Endodermal cell (in vitro differentiated cells): ENCODE measurements around the gene SHKBP1. TPM values are rescaled to one million over a fixed set of nuclear protein-coding genes. Genes with fewer than 3 reads are reported as not detected.

Experiments used
- DNase-seq: peaks from one replicate; pipeline ENCODE4 v3.0.0-alpha.2; 2017
- H3K27ac ChIP-seq: 2 replicates; pipeline ENCODE4 v1.5.1; 2013; ENCODE audit warnings: mild to moderate bottlenecking, low read depth, low read length, moderate library complexity
- H3K27me3 ChIP-seq: 2 replicates; pipeline ENCODE4 v1.6.1; 2013; ENCODE audit warnings: mild to moderate bottlenecking, low read length, moderate library complexity; ENCODE audit not compliant: insufficient read depth, control insufficient read depth, poor library complexity, severe bottlenecking
- H3K36me3 ChIP-seq: 2 replicates; pipeline ENCODE4 v1.7.0; 2013; ENCODE audit warnings: mild to moderate bottlenecking, low read length, moderate library complexity; ENCODE audit not compliant: control insufficient read depth, insufficient read depth
- H3K4me1 ChIP-seq: one replicate; pipeline ENCODE4 v1.7.0; 2013; ENCODE audit warnings: low read length; ENCODE audit not compliant: control insufficient read depth, insufficient read depth
- H3K4me3 ChIP-seq: 2 replicates; pipeline ENCODE4 v1.5.1; 2013; ENCODE audit warnings: mild to moderate bottlenecking, low read length, moderate library complexity
- H3K9ac ChIP-seq: 2 replicates; pipeline ENCODE4 v1.6.1; 2013; ENCODE audit warnings: mild to moderate bottlenecking, low read length, moderate library complexity; ENCODE audit not compliant: poor library complexity, severe bottlenecking; ENCODE audit errors: extremely low read depth
- H3K9me3 ChIP-seq: 2 replicates; pipeline ENCODE4 v1.6.1; 2013; ENCODE audit warnings: mild to moderate bottlenecking, low read length, moderate library complexity; ENCODE audit not compliant: control insufficient read depth
- H3K27ac Mint-ChIP-seq: 2 replicates; pipeline ENCODE4 v1.8.0; 2020; ENCODE audit warnings: mixed read lengths
- H3K27me3 Mint-ChIP-seq: 2 replicates; pipeline ENCODE4 v1.8.0; 2021; ENCODE audit warnings: mild to moderate bottlenecking, mixed read lengths; ENCODE audit not compliant: insufficient read depth
- H3K36me3 Mint-ChIP-seq: 2 replicates; pipeline ENCODE4 v1.8.0; 2020; ENCODE audit warnings: low read depth, mixed read lengths
- H3K4me1 Mint-ChIP-seq: 2 replicates; pipeline ENCODE4 v1.8.0; 2020; ENCODE audit warnings: mixed read lengths
- H3K4me3 Mint-ChIP-seq: 2 replicates; pipeline ENCODE4 v1.8.0; 2020; ENCODE audit warnings: mild to moderate bottlenecking, moderate library complexity, mixed read lengths
- H3K9me3 Mint-ChIP-seq: 2 replicates; pipeline ENCODE4 v1.8.0; 2020; ENCODE audit warnings: mild to moderate bottlenecking, mixed read lengths
- WGBS, 2 experiments: methylation state at CpG; one replicate each; pipeline versions ENCODE4 v1.1.5 to v1.1.7; 2013; ENCODE audit warnings: missing lambda C conversion rate in 2 of 2, mixed read lengths in 1 of 2; ENCODE audit not compliant: insufficient coverage in 1 of 2, insufficient read length in 1 of 2; 5-methylcytosine and 5-hydroxymethylcytosine counted together
- total RNA-seq, 2 donors: library from RNA; stranded (reverse); fragmentation: NEBNext Ultra II Directional in 1 of 2; extraction: Animal tissue kit (Norgen Biotek cat#: 25700) in 1 of 2; gene quantifications; 2 replicates in 1 of 2; 3 replicates in 1 of 2; pipeline ENCODE4 v1.2.1, GENCODE V29; 2021
- TF ChIP-seq, protein P1 (sequence below): fragments of 200-600 bp; sonication (generic); conservative IDR thresholded peaks from 2 replicates; pipeline ENCODE4 v1.5.0; 2021; ENCODE audit warnings: antibody characterized with exemption, mild to moderate bottlenecking

SHKBP1 gene
- total RNA-seq, 2 donors from 2014 or later, result 110 TPM

DNA sequence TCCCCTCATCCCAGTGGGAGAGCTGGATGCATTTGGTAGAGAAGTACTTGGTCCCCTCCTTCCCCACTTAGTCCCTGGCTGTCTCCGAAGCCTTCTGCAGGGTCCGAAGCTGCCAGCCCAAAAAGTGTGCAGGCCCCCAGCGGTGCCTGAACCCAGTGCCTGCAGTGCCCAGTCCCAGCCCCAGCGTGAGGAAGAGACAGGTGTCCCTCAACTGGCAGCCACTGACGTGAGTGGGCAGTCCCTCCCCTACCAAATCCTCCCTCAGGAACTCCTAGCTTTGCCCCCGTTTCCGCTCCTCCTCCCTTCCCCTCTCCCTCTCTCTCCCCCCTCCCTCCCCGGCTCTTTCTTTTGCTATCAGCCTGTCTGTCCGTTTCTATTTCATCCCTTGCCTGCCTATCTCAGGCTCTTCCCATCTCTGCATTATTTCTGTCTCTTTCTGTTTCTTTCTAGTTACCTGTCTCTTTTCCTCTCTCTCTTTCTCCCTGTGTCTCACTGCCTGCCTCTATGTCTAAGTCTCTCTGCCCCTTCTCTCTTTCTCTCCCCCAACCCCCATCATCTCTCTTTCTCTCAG, 22.7 kb downstream of the SHKBP1 start:
- peaks cover 12% of the 10 kb centered on the region for H3K4me1 ChIP-seq
- H3K4me3 ChIP-seq, result no peak overlapping the region
- TF ChIP-seq, protein P1, sequence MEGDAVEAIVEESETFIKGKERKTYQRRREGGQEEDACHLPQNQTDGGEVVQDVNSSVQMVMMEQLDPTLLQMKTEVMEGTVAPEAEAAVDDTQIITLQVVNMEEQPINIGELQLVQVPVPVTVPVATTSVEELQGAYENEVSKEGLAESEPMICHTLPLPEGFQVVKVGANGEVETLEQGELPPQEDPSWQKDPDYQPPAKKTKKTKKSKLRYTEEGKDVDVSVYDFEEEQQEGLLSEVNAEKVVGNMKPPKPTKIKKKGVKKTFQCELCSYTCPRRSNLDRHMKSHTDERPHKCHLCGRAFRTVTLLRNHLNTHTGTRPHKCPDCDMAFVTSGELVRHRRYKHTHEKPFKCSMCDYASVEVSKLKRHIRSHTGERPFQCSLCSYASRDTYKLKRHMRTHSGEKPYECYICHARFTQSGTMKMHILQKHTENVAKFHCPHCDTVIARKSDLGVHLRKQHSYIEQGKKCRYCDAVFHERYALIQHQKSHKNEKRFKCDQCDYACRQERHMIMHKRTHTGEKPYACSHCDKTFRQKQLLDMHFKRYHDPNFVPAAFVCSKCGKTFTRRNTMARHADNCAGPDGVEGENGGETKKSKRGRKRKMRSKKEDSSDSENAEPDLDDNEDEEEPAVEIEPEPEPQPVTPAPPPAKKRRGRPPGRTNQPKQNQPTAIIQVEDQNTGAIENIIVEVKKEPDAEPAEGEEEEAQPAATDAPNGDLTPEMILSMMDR, result no peak
- Mint-ChIP-seq H3K36me3 (no peaks in the 10 kb centered on the region), H3K27ac (no peak overlapping the region), H3K27me3 (peaks cover 77% of the 10 kb centered on the region), H3K4me1 (peaks cover 17% of the 10 kb centered on the region), H3K4me3 (no peak overlapping the region), H3K9me3 (peaks cover 3% of the 10 kb centered on the region)
- no peaks in the 10 kb centered on the region for H3K36me3 ChIP-seq
- WGBS, 2 experiments, result 17 to 23% methylated on average over 7 to 9 of the region's 9 CpGs
- no peaks in the 10 kb centered on the region for H3K9me3 ChIP-seq
- peak; percentile 57 for DNase-seq
- no peak overlapping the region for H3K9ac ChIP-seq
- H3K27me3 ChIP-seq, result peaks cover 56% of the 10 kb centered on the region
- no peak overlapping the region for H3K27ac ChIP-seq

DNA sequence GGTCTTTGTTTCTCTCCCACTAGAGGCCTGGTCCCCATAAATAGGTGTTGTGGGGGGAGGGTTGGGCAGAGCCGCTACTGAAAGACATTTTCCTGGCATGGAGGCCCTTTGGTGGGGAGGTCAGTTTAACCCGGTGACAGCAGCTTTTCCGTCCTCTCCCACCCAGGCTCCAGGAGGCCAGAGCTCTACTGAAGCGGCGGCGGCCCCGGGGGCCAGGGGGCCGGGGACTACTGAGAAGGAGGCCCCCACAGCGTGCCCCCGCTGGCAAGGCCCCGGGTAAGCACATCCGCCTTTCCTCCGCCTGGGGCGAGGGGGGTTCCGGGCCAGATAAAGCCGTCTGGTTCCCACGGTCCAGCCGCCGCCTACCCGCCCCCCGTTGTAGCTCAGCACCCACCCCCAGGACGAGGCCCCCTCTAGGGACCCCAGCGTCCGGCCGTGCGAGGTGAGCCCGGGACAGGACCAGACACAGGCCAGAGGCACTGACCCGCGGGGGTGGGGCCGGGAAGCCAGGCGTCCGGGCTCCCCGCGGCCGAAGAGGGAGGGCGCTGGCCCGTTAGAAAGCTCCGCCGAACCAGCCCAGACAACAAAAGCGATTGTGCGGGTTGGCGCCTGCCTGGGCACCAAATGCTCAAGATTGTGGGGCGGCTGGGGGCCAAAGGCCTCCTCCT, 23.4 kb downstream of the SHKBP1 start:
- Histone ChIP-seq H3K27ac (no peak overlapping the region), H3K9me3 (no peaks in the 10 kb centered on the region), H3K27me3 (peaks cover 62% of the 10 kb centered on the region), H3K4me3 (no peak overlapping the region), H3K9ac (no peak overlapping the region), H3K36me3 (no peaks in the 10 kb centered on the region), H3K4me1 (peaks cover 12% of the 10 kb centered on the region)
- Mint-ChIP-seq H3K27me3 (peaks cover 77% of the 10 kb centered on the region), H3K4me3 (peak overlapping the region; percentile 43), H3K9me3 (peaks cover 3% of the 10 kb centered on the region), H3K4me1 (peaks cover 17% of the 10 kb centered on the region), H3K36me3 (no peaks in the 10 kb centered on the region), H3K27ac (no peak overlapping the region)
- DNase-seq, result peak; percentile 51
- WGBS, 2 experiments, result 21 to 29% methylated on average over 14 to 42 of the region's 43 CpGs
- TF ChIP-seq, protein P1, result no peak

DNA sequence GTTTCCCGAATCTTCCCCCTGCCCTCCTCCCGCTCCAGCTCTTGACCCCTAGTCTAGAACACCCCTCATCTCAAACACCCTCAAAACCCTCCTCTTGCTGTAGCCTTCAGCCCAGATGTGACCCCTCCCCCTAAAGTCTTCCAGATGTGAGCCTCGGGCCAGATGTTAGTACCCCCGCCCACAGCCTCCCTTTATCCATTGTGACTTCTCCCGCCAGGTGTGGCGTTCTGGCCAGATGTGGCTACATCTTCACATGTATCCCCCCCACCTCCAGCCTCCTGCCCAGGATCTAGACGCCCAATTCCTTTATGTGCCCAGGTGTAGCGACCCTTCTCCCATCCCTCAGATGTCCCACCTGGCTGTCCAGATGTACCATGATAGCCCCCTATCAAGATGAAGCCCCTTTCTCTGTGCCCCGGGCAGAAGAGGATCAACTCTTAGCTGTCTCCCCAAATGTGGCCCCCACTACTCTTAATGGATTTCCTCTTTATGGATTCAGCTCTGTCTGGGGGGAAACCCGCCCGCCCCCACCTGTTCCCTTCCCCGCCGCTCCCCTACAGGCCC, 24.0 kb downstream of the SHKBP1 start:
- Mint-ChIP-seq H3K27ac (no peak overlapping the region), H3K36me3 (no peaks in the 10 kb centered on the region), H3K9me3 (peaks cover 3% of the 10 kb centered on the region), H3K4me3 (peak overlapping the region; percentile 43), H3K4me1 (peaks cover 20% of the 10 kb centered on the region), H3K27me3 (peaks cover 76% of the 10 kb centered on the region)
- WGBS, 2 experiments, result 35 to 52% methylated on average over 6 to 13 of the region's 13 CpGs
- Histone ChIP-seq H3K27ac (no peak overlapping the region), H3K4me1 (peaks cover 12% of the 10 kb centered on the region), H3K36me3 (no peaks in the 10 kb centered on the region), H3K27me3 (peaks cover 63% of the 10 kb centered on the region), H3K9me3 (no peaks in the 10 kb centered on the region), H3K4me3 (no peak overlapping the region), H3K9ac (no peak overlapping the region)
- TF ChIP-seq, protein P1, result no peak
- DNase-seq, result peak; percentile 62
